ENCODE data around the gene KRT75. TPM values are rescaled to one million over a fixed set of nuclear protein-coding genes. Genes with fewer than 3 reads are reported as not detected.

Gene KRT75
- total RNA-seq, 1 experiment from 2014 or later: not detected

DNA sequence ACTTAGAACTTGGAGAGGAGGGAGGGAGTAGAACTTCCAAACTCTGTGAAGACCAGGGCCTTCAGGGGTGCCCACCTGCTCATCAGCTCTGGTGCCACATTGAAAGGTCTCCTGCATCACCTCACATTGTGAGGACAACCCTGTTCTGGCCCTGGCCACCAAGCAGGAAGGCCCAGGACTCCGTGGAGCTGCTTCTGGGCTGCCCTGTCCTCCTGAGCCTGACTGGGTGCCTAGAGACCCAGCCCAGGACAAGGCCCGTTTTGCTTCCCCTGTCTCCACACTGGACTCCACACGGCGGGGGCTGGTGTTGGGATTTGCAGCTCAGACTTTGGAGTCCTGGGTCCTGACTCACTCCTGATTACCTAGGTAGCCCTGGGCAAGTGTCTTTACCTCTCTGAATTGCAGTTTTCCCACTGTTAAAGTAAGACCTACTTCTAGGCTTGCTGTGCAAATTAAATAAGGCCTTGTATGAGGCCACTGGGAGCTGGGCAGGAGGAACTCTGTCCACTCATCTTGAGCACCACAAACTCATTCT is 15.5 kb downstream of the KRT75 start:
- no peaks in the 10 kb centered on the region for H3K4me1 ChIP-seq (ENCODE audit: low read length)
- no peaks in the 10 kb centered on the region for H4K20me1 ChIP-seq (ENCODE audit: insufficient read depth, low read depth, low read length)
- H3K4me3 ChIP-seq (ENCODE audit: low read length): no peak overlapping the region
- no peak overlapping the region for H3K27ac ChIP-seq (ENCODE audit: low read length)
- no peaks in the 10 kb centered on the region for H3K9me3 ChIP-seq (ENCODE audit: low read length)
- no peaks in the 10 kb centered on the region for H3K79me2 ChIP-seq (ENCODE audit: low read length)
- no peaks in the 10 kb centered on the region for H3K27me3 ChIP-seq (ENCODE audit: low read length)
- H3K36me3 ChIP-seq (ENCODE audit: insufficient read depth, low read length): no peaks in the 10 kb centered on the region
- H3K4me2 ChIP-seq (ENCODE audit: low read depth, low read length, poor library complexity, severe bottlenecking): no peak overlapping the region
- no peak overlapping the region for H2AFZ ChIP-seq (ENCODE audit: low read length)
- no peak overlapping the region for H3K9ac ChIP-seq (ENCODE audit: low read length)
- no peak for DNase-seq
- H3K9me2 ChIP-seq (replicated peaks; ENCODE audit: insufficient read depth, low read length): no peaks in the 10 kb centered on the region

- no peak for DNase-seq
- Histone ChIP-seq H3K9ac (ENCODE audit: low read length) (no peak overlapping the region), H2AFZ (ENCODE audit: low read length) (no peak overlapping the region), H3K27ac (ENCODE audit: low read length) (no peak overlapping the region), H3K9me2 (replicated peaks; ENCODE audit: insufficient read depth, low read length) (no peaks in the 10 kb centered on the region), H3K27me3 (ENCODE audit: low read length) (no peaks in the 10 kb centered on the region), H3K9me3 (ENCODE audit: low read length) (no peaks in the 10 kb centered on the region), H3K4me1 (ENCODE audit: low read length) (no peaks in the 10 kb centered on the region), H3K79me2 (ENCODE audit: low read length) (no peaks in the 10 kb centered on the region), H4K20me1 (ENCODE audit: insufficient read depth, low read depth, low read length) (no peaks in the 10 kb centered on the region), H3K4me3 (ENCODE audit: low read length) (no peak overlapping the region), H3K36me3 (ENCODE audit: insufficient read depth, low read length) (no peaks in the 10 kb centered on the region), H3K4me2 (ENCODE audit: low read depth, low read length, poor library complexity, severe bottlenecking) (no peak overlapping the region)
These were observed 16.4 kb downstream of the KRT75 start for GRCh38 chr12:52417740-52418139.

- H3K4me1 ChIP-seq (ENCODE audit: low read length): no peaks in the 10 kb centered on the region
- H3K36me3 ChIP-seq (ENCODE audit: insufficient read depth, low read length): no peaks in the 10 kb centered on the region
- no peaks in the 10 kb centered on the region for H3K27me3 ChIP-seq (ENCODE audit: low read length)
- no peaks in the 10 kb centered on the region for H4K20me1 ChIP-seq (ENCODE audit: insufficient read depth, low read depth, low read length)
- H3K9me2 ChIP-seq (replicated peaks; ENCODE audit: insufficient read depth, low read length): no peaks in the 10 kb centered on the region
- DNase-seq: no peak
- no peaks in the 10 kb centered on the region for H3K9me3 ChIP-seq (ENCODE audit: low read length)
- H2AFZ ChIP-seq (ENCODE audit: low read length): no peak overlapping the region
- H3K27ac ChIP-seq (ENCODE audit: low read length): no peak overlapping the region
- no peak overlapping the region for H3K4me2 ChIP-seq (ENCODE audit: low read depth, low read length, poor library complexity, severe bottlenecking)
- H3K79me2 ChIP-seq (ENCODE audit: low read length): no peaks in the 10 kb centered on the region
- no peak overlapping the region for H3K4me3 ChIP-seq (ENCODE audit: low read length)
- H3K9ac ChIP-seq (ENCODE audit: low read length): no peak overlapping the region
These were observed 17.4 kb downstream of the KRT75 start for GRCh38 chr12:52416795-52417194.

GRCh38 chr12:52415870-52416750 is 18.1 kb downstream of the KRT75 start:
- no peak overlapping the region for H3K4me3 ChIP-seq (ENCODE audit: low read length)
- H3K4me2 ChIP-seq (ENCODE audit: low read depth, low read length, poor library complexity, severe bottlenecking): no peak overlapping the region

GRCh38 chr12:52414936-52415335 is 19.2 kb downstream of the KRT75 start:
- Histone ChIP-seq H3K4me3 (ENCODE audit: low read length) (no peak overlapping the region), H3K9me3 (ENCODE audit: low read length) (no peaks in the 10 kb centered on the region), H3K9ac (ENCODE audit: low read length) (no peak overlapping the region), H3K4me2 (ENCODE audit: low read depth, low read length, poor library complexity, severe bottlenecking) (no peak overlapping the region), H3K27me3 (ENCODE audit: low read length) (no peaks in the 10 kb centered on the region), H3K4me1 (ENCODE audit: low read length) (no peaks in the 10 kb centered on the region), H4K20me1 (ENCODE audit: insufficient read depth, low read depth, low read length) (no peaks in the 10 kb centered on the region), H3K9me2 (replicated peaks; ENCODE audit: insufficient read depth, low read length) (no peaks in the 10 kb centered on the region), H3K36me3 (ENCODE audit: insufficient read depth, low read length) (no peaks in the 10 kb centered on the region), H2AFZ (ENCODE audit: low read length) (no peak overlapping the region), H3K27ac (ENCODE audit: low read length) (no peak overlapping the region), H3K79me2 (ENCODE audit: low read length) (no peaks in the 10 kb centered on the region)
- DNase-seq: no peak

More at GRCh38 chr12:52415870-52416750, 18.1 kb downstream of the KRT75 start:
- H3K27ac ChIP-seq (ENCODE audit: low read length): no peak overlapping the region
- no peak overlapping the region for H2AFZ ChIP-seq (ENCODE audit: low read length)
- no peaks in the 10 kb centered on the region for H3K9me2 ChIP-seq (replicated peaks; ENCODE audit: insufficient read depth, low read length)
- no peaks in the 10 kb centered on the region for H4K20me1 ChIP-seq (ENCODE audit: insufficient read depth, low read depth, low read length)
- no peak overlapping the region for H3K9ac ChIP-seq (ENCODE audit: low read length)
- no peak for DNase-seq
- no peaks in the 10 kb centered on the region for H3K9me3 ChIP-seq (ENCODE audit: low read length)
- H3K27me3 ChIP-seq (ENCODE audit: low read length): no peaks in the 10 kb centered on the region
- no peaks in the 10 kb centered on the region for H3K36me3 ChIP-seq (ENCODE audit: insufficient read depth, low read length)
- H3K4me1 ChIP-seq (ENCODE audit: low read length): no peaks in the 10 kb centered on the region
- no peaks in the 10 kb centered on the region for H3K79me2 ChIP-seq (ENCODE audit: low read length)

- DNase-seq: no peak
These were observed 20.3 kb downstream of the KRT75 start for GRCh38 chr12:52413782-52414345.

DNA sequence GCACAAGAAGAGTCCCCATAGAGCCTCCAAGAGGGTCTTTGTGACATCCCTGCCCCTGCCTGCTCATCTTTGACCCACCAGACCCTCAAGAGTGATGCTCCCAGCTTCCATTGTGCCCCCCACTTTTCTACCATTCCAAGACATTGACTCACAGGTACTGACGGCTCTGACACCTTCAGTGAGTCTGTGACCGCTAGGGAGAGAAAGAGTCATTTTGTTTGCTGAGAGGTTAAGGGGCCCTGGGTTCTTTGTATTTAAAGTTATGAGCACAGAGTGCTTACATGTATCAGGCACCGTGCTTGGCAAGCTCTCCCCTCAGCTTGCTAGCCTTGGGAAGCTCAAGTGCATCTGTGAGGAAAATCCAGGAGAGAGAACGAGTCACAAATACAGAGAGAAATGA is 21.0 kb downstream of the KRT75 start:
- Histone ChIP-seq H3K36me3 (ENCODE audit: insufficient read depth, low read length) (no peaks in the 10 kb centered on the region), H3K4me3 (ENCODE audit: low read length) (no peak overlapping the region), H3K9me2 (replicated peaks; ENCODE audit: insufficient read depth, low read length) (no peaks in the 10 kb centered on the region), H4K20me1 (ENCODE audit: insufficient read depth, low read depth, low read length) (no peaks in the 10 kb centered on the region), H3K9me3 (ENCODE audit: low read length) (no peaks in the 10 kb centered on the region), H3K4me1 (ENCODE audit: low read length) (no peaks in the 10 kb centered on the region), H3K27me3 (ENCODE audit: low read length) (no peaks in the 10 kb centered on the region), H3K27ac (ENCODE audit: low read length) (no peak overlapping the region), H3K79me2 (ENCODE audit: low read length) (no peaks in the 10 kb centered on the region), H3K4me2 (ENCODE audit: low read depth, low read length, poor library complexity, severe bottlenecking) (no peak overlapping the region), H2AFZ (ENCODE audit: low read length) (no peak overlapping the region), H3K9ac (ENCODE audit: low read length) (no peak overlapping the region)
- DNase-seq: no peak

More at GRCh38 chr12:52413782-52414345, 20.3 kb downstream of the KRT75 start:
- no peaks in the 10 kb centered on the region for H3K27me3 ChIP-seq (ENCODE audit: low read length)
- no peaks in the 10 kb centered on the region for H3K79me2 ChIP-seq (ENCODE audit: low read length)
- no peaks in the 10 kb centered on the region for H3K4me1 ChIP-seq (ENCODE audit: low read length)
- H3K4me2 ChIP-seq (ENCODE audit: low read depth, low read length, poor library complexity, severe bottlenecking): no peak overlapping the region
- H3K9ac ChIP-seq (ENCODE audit: low read length): no peak overlapping the region
- no peak overlapping the region for H3K27ac ChIP-seq (ENCODE audit: low read length)
- no peaks in the 10 kb centered on the region for H3K36me3 ChIP-seq (ENCODE audit: insufficient read depth, low read length)
- no peaks in the 10 kb centered on the region for H3K9me3 ChIP-seq (ENCODE audit: low read length)
- no peaks in the 10 kb centered on the region for H3K9me2 ChIP-seq (replicated peaks; ENCODE audit: insufficient read depth, low read length)
- H3K4me3 ChIP-seq (ENCODE audit: low read length): no peak overlapping the region
- H2AFZ ChIP-seq (ENCODE audit: low read length): no peak overlapping the region
- H4K20me1 ChIP-seq (ENCODE audit: insufficient read depth, low read depth, low read length): no peaks in the 10 kb centered on the region

DNA sequence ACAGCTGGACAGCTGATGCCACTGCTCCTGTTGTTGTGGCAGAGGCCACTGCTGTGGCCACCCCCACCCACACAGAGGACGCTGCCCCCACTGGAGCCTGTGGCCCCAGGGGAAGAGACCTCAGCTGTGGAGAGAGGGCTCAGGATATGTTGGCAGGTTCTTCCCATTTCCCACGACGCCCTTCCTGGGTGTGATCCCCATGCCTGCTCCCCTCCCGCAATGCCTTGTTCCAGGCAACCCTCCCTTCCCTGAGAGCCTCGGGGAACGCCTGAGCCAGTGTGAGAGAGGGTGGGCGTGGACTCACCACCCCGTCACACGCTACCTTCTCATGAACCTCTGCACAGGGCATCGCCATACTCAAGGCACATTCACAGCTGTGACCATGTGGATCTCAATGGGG is 22.4 kb downstream of the KRT75 start:
- no peak overlapping the region for H3K27ac ChIP-seq (ENCODE audit: low read length)
- no peak for DNase-seq

More for the DNA sequence above, 22.4 kb downstream of the KRT75 start:
- H4K20me1 ChIP-seq (ENCODE audit: insufficient read depth, low read depth, low read length): no peaks in the 10 kb centered on the region
- no peak overlapping the region for H3K9ac ChIP-seq (ENCODE audit: low read length)
- H3K9me2 ChIP-seq (replicated peaks; ENCODE audit: insufficient read depth, low read length): no peaks in the 10 kb centered on the region
- H3K4me1 ChIP-seq (ENCODE audit: low read length): no peaks in the 10 kb centered on the region
- no peak overlapping the region for H3K4me3 ChIP-seq (ENCODE audit: low read length)
- no peaks in the 10 kb centered on the region for H3K27me3 ChIP-seq (ENCODE audit: low read length)
- no peaks in the 10 kb centered on the region for H3K79me2 ChIP-seq (ENCODE audit: low read length)
- H2AFZ ChIP-seq (ENCODE audit: low read length): no peak overlapping the region
- no peaks in the 10 kb centered on the region for H3K9me3 ChIP-seq (ENCODE audit: low read length)
- no peak overlapping the region for H3K4me2 ChIP-seq (ENCODE audit: low read depth, low read length, poor library complexity, severe bottlenecking)
- H3K36me3 ChIP-seq (ENCODE audit: insufficient read depth, low read length): no peaks in the 10 kb centered on the region
